Activated naive CD8-positive, alpha-beta T cell treated with anti-CD3 and anti-CD28 coated beads, Interleukin-2, amount 10 ng/mL, durations not matched to agents 7 days and 5 days (primary cell): ENCODE results near the gene MADD. TPM values are rescaled to one million over a fixed set of nuclear protein-coding genes. Genes with fewer than 3 reads are reported as not detected.

Experiments
- ATAC-seq: fragments of 150-1000 bp; cut with Tn5 transposase; one replicate; pipeline ENCODE4 v1.10.0; 2021; ENCODE audit warnings: low read depth, moderate library complexity
- POLR2A ChIA-PET: fragments of 350-600 bp; sonication (Branson Sonifier 250); formaldehyde crosslinking; loops from one replicate; lab custom pipeline; 2021; ENCODE audit warnings: antibody characterized with exemption; lab: Charles Lee
- DNase-seq: peaks from one replicate; pipeline ENCODE4 v3.0.0; 2021
- H3K27ac Mint-ChIP-seq: one replicate; pipeline ENCODE4 v1.8.0; 2022; ENCODE audit warnings: mild to moderate bottlenecking, mixed read lengths
- H3K27me3 Mint-ChIP-seq: one replicate; pipeline ENCODE4 v1.8.0; 2022; ENCODE audit warnings: mild to moderate bottlenecking, moderate library complexity, mixed read lengths
- H3K36me3 Mint-ChIP-seq: one replicate; pipeline ENCODE4 v1.8.0; 2021; ENCODE audit warnings: mild to moderate bottlenecking, mixed read lengths
- H3K4me1 Mint-ChIP-seq: one replicate; pipeline ENCODE4 v1.8.0; 2021; ENCODE audit warnings: mixed read lengths
- H3K4me3 Mint-ChIP-seq: one replicate; pipeline ENCODE4 v1.8.0; 2022; ENCODE audit warnings: mild to moderate bottlenecking, moderate library complexity, mixed read lengths
- H3K9me3 Mint-ChIP-seq: one replicate; pipeline ENCODE4 v1.8.0; 2021; ENCODE audit warnings: mixed read lengths
- total RNA-seq, 2 experiments: library from RNA; stranded (reverse); gene quantifications; one replicate each; pipeline ENCODE4 v1.2.3, GENCODE V29; 2021

Gene MADD
- total RNA-seq, 2 experiments from 2014 or later, result 113 to 114 TPM

DNA sequence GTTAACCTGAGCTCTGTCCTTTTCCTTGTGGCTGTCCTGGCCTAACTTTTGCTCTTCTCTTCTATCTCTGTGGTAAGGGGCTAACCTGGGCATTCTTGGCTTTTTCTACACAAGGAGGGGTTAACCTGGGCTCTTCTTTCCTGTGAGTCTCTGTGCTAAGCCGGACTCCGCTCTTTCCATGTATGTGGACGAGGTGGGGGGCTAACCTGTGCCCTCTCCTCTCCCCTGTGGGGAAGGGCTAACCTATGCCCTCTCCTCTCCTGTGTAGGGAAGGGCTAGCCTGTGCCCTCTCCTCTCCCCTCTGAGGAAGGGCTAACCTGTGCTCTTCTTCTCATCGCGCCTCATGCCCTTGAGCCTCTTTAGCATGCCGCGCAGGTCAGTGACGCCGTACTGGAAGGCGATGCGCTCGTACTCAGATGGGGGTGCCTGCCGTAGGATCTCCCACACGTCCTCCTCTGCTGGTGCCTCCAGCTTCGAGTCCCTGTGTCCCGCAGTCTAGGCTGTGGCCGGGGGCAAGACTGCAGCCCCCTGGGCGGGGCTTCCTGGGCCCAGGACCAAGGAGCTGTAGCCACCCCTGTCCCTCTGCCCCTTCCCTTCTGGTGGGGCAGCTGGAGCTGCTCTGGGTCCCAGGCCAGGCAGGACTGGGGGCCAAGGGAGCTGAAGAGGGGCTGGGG, 76.1 kb downstream of the MADD start:
- POLR2A ChIA-PET, result no interaction called here
- peak overlapping the region; percentile 8 for H3K27ac Mint-ChIP-seq
- no peak for ATAC-seq
- no peaks in the 10 kb centered on the region for H3K4me1 Mint-ChIP-seq
- H3K9me3 Mint-ChIP-seq, result no peaks in the 10 kb centered on the region
- DNase-seq, result no peak
- H3K27me3 Mint-ChIP-seq, result no peaks in the 10 kb centered on the region
- H3K4me3 Mint-ChIP-seq, result no peak overlapping the region
- H3K36me3 Mint-ChIP-seq, result no peaks in the 10 kb centered on the region

DNA sequence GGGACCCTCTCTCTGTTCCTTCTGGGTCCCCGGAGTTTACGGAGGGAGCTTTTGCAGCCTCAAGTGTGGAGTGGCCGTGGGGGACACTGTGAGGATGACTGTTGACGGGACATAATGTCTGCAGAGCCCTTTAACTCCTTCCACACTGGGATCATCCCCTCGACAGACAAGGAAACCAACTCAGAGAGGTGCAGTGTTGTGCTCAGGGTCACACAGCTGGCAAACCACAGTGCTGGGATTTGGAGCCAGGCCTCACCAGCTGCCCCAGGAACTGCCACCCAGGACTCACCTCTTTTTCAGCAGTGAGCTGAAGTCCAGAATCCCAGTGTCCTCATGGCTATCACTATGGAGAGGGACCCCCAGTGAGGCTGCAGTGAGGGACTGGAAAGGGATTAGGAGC, 77.2 kb downstream of the MADD start:
- ATAC-seq (no peak), DNase-seq (no peak)
- no peak overlapping the region for H3K4me3 Mint-ChIP-seq
- H3K27ac Mint-ChIP-seq, result no peak overlapping the region
- POLR2A ChIA-PET, result no interaction called here
- no peaks in the 10 kb centered on the region for H3K9me3 Mint-ChIP-seq
- H3K27me3 Mint-ChIP-seq, result no peaks in the 10 kb centered on the region
- H3K4me1 Mint-ChIP-seq, result no peaks in the 10 kb centered on the region
- H3K36me3 Mint-ChIP-seq, result no peaks in the 10 kb centered on the region

DNA sequence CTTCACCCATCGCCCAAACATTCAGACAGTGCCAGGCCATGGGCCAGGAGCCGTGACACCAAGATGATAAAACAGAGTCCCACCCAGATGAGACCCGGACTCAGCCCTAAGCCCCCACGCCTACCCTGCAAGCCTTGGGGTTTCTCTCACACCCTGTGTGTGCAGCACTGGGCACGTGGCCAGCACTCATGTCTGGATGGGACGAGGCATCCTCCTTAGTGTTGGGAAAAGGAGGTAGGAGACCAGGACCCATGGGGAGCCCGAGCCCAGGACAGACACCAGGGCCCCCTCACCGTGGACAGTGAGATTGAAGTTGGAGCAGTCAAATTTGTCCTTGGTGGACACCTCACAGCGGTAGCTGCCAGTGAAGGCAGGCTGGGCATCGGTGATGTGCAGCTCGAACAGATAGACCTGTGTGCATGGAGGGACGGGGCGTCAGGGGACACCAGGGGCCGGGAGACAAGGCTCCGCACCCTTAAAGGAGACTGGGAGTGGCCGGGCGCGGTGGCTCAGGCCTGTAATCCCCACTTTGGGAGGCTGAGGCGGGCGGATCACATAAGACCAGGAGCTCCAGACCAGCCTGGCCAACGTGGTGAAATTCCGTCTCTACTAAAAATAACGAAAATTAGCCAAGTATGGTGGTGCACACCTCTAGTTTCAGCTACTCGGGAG, 78.3 kb downstream of the MADD start:
- H3K9me3 Mint-ChIP-seq, result no peaks in the 10 kb centered on the region
- ATAC-seq (no peak), DNase-seq (no peak)
- no peak overlapping the region for H3K4me3 Mint-ChIP-seq
- H3K36me3 Mint-ChIP-seq, result no peaks in the 10 kb centered on the region
- POLR2A ChIA-PET, result interaction anchor here (0.7 kb wide), 1 partner anchor 27 kb away, joined by 3 read pairs; no protein-coding TSS in a partner anchor
- no peaks in the 10 kb centered on the region for H3K27me3 Mint-ChIP-seq
- no peak overlapping the region for H3K27ac Mint-ChIP-seq
- no peaks in the 10 kb centered on the region for H3K4me1 Mint-ChIP-seq

DNA sequence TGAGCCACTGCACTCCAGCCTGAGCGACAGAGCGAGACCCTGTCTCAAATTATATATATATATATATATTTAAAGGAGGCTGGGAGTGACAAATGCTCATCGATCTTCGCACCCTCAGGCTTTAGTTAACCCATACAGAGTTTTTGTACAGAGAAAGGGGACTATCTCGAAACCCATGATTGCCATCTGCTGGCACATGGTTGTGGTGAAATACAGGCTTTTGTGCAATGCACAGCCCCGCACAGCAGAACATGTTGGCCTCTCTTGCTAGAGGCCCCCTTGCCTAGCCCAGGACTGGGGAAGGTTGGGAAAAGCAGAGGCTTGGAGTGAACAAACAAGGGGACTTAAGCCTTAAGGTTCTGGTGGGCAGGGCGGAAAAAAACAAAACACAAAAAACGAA, 78.9 kb downstream of the MADD start:
- no peaks in the 10 kb centered on the region for H3K36me3 Mint-ChIP-seq
- no peaks in the 10 kb centered on the region for H3K27me3 Mint-ChIP-seq
- no peaks in the 10 kb centered on the region for H3K9me3 Mint-ChIP-seq
- ATAC-seq, result peak; percentile 43
- no peaks in the 10 kb centered on the region for H3K4me1 Mint-ChIP-seq
- POLR2A ChIA-PET, result interaction anchor here (0.7 kb wide), 1 partner anchor 28 kb away, joined by 3 read pairs; no protein-coding TSS in a partner anchor
- no peak overlapping the region for H3K27ac Mint-ChIP-seq
- no peak for DNase-seq
- H3K4me3 Mint-ChIP-seq, result no peak overlapping the region

DNA sequence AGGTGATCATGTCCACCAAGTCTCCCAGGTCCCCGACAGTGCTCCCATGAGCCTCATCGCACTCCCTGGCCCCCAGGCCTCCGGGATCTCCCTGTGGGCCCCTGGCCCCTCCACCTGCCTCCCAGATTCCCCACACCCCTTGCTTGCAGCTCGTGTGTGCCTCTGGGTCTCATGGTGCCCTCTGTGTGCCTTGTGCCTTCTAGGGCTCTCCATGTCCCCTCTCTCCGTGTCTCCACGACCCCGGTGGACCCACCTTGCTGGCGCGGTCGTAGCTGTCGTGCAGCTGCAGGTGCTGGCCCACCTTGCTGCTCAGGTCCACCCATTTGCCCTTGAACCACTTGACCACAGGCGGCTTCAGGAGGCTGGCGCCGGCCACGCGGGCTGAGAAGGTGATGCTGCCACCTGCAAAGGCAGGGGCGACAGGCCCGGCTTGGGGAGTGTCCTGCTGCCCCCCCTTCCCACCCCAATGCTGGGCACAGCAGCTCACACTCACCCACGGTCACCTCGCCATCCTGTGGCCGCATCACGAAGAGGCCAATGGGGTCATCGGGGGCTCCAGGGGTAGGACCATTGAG, 79.7 kb downstream of the MADD start:
- POLR2A ChIA-PET, result no interaction called here
- Mint-ChIP-seq H3K36me3 (no peaks in the 10 kb centered on the region), H3K4me3 (no peak overlapping the region), H3K9me3 (no peaks in the 10 kb centered on the region), H3K27ac (no peak overlapping the region), H3K4me1 (no peaks in the 10 kb centered on the region), H3K27me3 (no peaks in the 10 kb centered on the region)
- DNase-seq (no peak), ATAC-seq (no peak)

DNA sequence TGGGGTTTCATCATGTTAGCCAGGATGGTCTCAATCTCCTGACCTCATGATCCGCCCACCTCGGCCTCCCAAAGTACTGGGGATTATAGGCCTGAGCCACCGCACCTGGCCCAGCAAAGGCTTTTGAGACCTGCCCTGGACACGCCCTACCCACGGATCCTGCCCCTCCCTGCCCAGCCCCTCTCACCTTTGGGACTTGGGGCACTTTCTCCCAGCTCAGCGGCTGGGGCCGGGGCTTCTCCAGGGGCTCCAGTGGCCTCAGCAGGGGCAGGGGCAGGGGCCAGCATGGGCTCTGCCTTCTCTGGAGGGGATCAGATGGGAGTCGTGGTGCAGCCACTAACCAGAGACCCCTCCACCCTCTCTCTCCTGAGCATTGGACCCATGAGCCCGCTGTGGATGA, 80.4 kb downstream of the MADD start:
- POLR2A ChIA-PET, result no interaction called here
- H3K4me3 Mint-ChIP-seq, result no peak overlapping the region

DNA sequence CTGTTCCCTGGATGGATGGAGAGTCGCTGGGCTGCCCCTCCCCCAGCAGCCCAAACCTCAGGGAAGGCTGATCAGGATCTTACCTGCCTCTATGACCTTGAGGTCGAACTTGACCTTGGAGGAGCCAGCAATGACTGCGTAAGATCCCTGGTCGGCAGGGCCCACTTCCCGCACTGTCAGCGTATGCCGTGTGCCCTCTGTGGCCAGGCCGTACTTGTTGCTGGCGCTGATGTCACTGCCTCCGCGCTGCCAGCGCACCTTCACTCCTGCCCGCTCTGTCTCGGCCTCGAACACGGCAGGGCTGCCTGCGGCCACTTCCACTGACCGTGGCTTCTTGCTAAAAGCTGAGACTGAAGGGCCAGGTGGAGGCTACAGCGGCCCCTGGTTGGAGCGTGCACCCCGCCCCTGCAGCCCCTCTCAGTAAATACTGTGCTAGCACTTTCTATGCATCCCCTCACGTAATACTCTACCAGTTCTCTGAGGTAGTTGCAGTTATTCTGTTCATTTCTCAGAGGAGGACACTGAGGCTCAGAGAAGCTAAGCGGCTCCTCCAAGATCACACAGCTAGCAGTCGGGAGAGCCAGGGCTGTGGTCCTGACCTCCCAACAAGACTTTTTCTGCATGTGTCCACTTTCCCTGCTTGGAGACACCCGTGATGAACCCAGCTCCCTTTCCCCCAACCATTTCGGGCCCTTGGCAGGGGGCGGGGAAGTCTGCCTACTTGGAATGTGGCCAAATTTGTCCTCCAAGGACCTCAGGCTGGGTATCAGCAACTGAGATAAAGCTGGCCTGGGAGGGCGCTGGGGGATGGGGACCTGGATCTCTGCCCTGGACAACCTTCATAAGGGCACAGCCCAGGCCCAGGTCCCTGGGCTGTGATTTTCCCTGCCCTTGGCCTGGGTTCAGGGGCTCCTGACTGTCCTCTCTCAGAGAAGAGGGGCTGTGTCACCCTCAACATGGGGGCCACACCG, 81.5 kb downstream of the MADD start:
- no peak for ATAC-seq
- Mint-ChIP-seq H3K4me1 (no peaks in the 10 kb centered on the region), H3K27ac (no peak overlapping the region), H3K4me3 (no peak overlapping the region), H3K36me3 (no peaks in the 10 kb centered on the region), H3K27me3 (no peaks in the 10 kb centered on the region), H3K9me3 (no peaks in the 10 kb centered on the region)
- POLR2A ChIA-PET, result no interaction called here
- no peak for DNase-seq

More for the DNA sequence above, 80.4 kb downstream of the MADD start:
- Mint-ChIP-seq H3K9me3 (no peaks in the 10 kb centered on the region), H3K27me3 (no peaks in the 10 kb centered on the region), H3K4me1 (no peaks in the 10 kb centered on the region), H3K27ac (no peak overlapping the region), H3K36me3 (no peaks in the 10 kb centered on the region)
- DNase-seq, result no peak
- ATAC-seq, result no peak

DNA sequence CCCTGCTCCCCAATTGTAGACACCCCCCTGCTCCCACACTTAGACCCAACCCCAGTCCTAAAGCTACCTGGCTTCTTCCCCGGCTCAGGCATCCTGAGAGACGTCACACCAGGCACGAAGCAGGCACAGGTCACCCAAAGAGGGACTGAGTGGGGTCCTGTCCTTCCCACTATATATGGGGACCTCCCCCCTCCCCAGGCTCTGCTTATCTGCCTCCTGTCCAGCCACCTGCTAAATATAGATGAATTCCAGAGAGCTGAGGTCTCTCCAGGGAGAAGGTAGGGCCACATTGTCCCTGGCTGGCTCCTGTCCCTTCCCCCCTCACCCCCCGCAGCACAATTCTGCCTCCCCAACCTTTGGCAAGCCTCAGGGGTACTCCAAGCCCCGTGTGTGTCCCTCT, 82.6 kb downstream of the MADD start, which contains the start of gene MYBPC3:
Gene MYBPC3 (minus strand): TSS at position 147 of the 400 bp plus-strand sequence. CDS start 55 bp downstream, at position 92.
- no peaks in the 10 kb centered on the region for H3K9me3 Mint-ChIP-seq
- H3K4me1 Mint-ChIP-seq, result no peaks in the 10 kb centered on the region
- H3K27me3 Mint-ChIP-seq, result no peaks in the 10 kb centered on the region
- DNase-seq (no peak), ATAC-seq (no peak)
- no peaks in the 10 kb centered on the region for H3K36me3 Mint-ChIP-seq
- POLR2A ChIA-PET, result no interaction called here
- H3K4me3 Mint-ChIP-seq, result no peak within 1 kb of the TSS
- no peak within 1 kb of the TSS for H3K27ac Mint-ChIP-seq

DNA sequence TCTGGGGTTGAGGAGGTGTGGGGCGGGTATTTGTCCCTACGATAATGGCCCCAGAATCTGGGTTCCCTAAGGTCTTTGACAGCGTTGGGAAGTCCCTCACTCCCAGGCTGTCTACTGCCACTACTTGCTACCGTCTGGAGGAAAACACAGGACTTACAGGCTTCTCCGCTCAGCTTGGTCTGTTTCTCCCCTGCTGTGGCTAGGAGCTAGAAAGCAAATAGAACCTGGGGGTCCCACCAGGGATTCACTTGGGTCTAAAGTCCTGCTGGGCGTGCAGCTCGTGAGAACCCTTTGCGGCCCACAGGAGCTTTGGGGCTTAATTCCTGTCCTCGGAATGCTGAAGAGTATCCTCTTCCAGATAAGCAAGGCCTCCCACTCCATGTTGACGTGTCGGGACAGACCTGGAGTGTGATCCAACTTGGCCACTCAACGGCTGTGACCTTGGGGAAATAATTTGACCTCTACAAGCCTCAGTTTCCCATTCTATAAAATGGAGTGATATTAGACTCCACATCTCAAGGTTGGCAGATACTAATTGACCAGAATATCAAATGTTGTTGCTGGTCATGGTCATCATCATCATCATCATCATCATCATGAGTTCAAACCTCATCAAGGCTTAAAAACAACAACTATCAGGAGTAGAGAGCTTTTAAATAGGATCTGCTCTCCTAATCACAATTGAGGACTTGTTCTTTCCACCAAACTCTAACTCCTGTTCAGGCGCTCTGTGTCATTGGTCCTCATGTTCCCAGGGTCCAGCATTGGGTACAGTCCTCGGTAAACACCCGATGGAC, 84.2 kb downstream of the MADD start:
- Mint-ChIP-seq H3K27me3 (no peaks in the 10 kb centered on the region), H3K9me3 (no peaks in the 10 kb centered on the region), H3K4me3 (no peak overlapping the region), H3K27ac (no peak overlapping the region), H3K4me1 (peaks cover under 1% of the 10 kb centered on the region), H3K36me3 (no peaks in the 10 kb centered on the region)
- ATAC-seq, result no peak
- POLR2A ChIA-PET, result no interaction called here
- DNase-seq, result no peak

DNA sequence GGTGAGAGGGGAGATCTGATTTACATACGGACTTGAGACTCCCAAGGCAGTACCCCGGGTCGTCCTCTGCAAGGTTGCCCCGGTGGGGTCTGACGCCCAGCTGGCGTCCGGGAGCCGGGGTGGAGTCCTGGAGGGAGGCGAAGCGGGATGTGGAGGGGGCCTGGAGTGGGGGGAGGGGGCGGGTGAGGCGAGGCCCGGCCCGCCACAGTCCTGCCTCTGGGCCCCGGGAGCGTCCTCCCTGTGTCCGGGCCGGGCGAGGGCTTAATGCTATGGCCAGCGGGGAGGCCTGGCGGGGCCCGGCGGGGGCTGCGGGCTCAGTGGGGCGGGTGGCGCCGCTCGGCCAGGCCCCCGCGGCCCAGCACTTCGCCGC, 85.0 kb downstream of the MADD start:
- H3K9me3 Mint-ChIP-seq, result no peaks in the 10 kb centered on the region
- POLR2A ChIA-PET, result no interaction called here

DNA sequence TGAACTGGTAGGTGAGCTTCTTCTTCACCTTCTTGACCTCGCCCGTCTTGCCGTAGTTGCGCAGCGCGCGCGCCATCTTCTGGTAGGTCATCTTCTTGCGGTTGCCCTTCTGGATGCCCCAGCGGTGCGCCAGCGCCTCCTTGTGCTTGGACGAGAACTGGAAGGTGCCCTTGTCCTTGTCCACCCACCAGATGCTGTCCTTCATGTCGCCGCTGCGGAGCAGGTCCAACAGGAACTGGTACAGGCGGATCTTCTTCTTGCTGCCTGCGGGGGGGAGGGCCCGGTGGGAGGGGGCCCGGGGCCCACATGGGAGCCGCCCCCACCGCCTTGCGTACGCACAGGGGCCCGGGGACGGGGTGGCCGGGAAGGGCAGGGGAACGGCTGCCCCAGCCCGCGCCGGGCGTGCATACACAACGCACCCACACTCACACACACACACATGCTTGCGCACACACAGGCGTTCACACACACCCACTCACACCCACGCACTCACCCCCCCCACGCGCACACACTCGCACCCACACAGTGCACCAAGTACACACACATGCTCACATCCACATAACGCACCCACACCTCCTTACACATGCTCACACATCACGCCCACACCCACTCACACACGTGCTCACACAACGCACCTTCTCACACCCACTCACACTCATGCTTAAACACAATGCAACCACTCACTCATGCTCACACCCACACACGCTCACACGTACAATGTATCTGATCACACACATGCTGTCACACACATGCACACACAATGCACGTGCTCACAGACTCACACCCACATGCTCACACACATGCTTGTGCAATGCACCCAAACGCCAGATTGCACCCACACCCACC, 85.6 kb downstream of the MADD start:
- Mint-ChIP-seq H3K4me3 (no peak overlapping the region), H3K9me3 (no peaks in the 10 kb centered on the region), H3K4me1 (peaks cover 10% of the 10 kb centered on the region), H3K36me3 (no peaks in the 10 kb centered on the region), H3K27ac (no peak overlapping the region), H3K27me3 (no peaks in the 10 kb centered on the region)
- DNase-seq (no peak), ATAC-seq (no peak)
- POLR2A ChIA-PET, result no interaction called here

More for the DNA sequence above, 85.0 kb downstream of the MADD start:
- no peaks in the 10 kb centered on the region for H3K36me3 Mint-ChIP-seq
- H3K27ac Mint-ChIP-seq, result no peak overlapping the region
- H3K4me3 Mint-ChIP-seq, result no peak overlapping the region
- DNase-seq (no peak), ATAC-seq (no peak)
- H3K4me1 Mint-ChIP-seq, result peaks cover 8% of the 10 kb centered on the region
- H3K27me3 Mint-ChIP-seq, result no peaks in the 10 kb centered on the region
